Liver (tissue), 9 donors: Measurements from ENCODE around the gene SMAD6. TPM values are rescaled to one million over a fixed set of nuclear protein-coding genes. Genes with fewer than 3 reads are reported as not detected.
A peak's percentile ranks its signal among the peaks of the same experiment; 100 is the strongest.

Source experiments
- DNase-seq: peaks from one replicate; pipeline ENCODE4 v3.0.0-alpha.2; 2017; ENCODE audit warnings: low spot score
- H3K27ac ChIP-seq, 2 donors: one replicate each; pipeline ENCODE4 v1.7.0; 2013; ENCODE audit warnings: inconsistent platforms in 2 of 2, low read length in 2 of 2, control low read depth in 1 of 2, low read depth in 1 of 2, mild to moderate bottlenecking in 1 of 2
- H3K27me3 ChIP-seq, 4 donors: one replicate each; pipeline versions ENCODE4 v1.6.1 to v1.7.0; 2013; ENCODE audit warnings: low read length in 3 of 4, inconsistent platforms in 1 of 4, mild to moderate bottlenecking in 1 of 4, moderate library complexity in 1 of 4; ENCODE audit not compliant: control insufficient read depth in 4 of 4, insufficient read depth in 4 of 4
- H3K36me3 ChIP-seq, 4 donors: one replicate each; pipeline versions ENCODE4 v1.6.1 to v1.7.0; 2013; ENCODE audit warnings: low read length in 3 of 4, mild to moderate bottlenecking in 3 of 4, low read depth in 1 of 4, moderate library complexity in 1 of 4; ENCODE audit not compliant: control insufficient read depth in 4 of 4, insufficient read depth in 3 of 4
- H3K4me1 ChIP-seq, 4 donors: one replicate each; pipeline versions ENCODE4 v1.6.1 to v1.7.0; 2013; ENCODE audit warnings: low read length in 3 of 4, mild to moderate bottlenecking in 3 of 4, moderate library complexity in 1 of 4; ENCODE audit not compliant: control insufficient read depth in 4 of 4, insufficient read depth in 4 of 4
- H3K4me3 ChIP-seq, 3 donors: one replicate each; pipeline versions ENCODE4 v1.6.1 to v1.7.0; 2013; ENCODE audit warnings: low read length in 3 of 3, control low read depth in 1 of 3, low read depth in 1 of 3, mild to moderate bottlenecking in 1 of 3
- H3K9ac ChIP-seq, 2 donors: one replicate each; pipeline ENCODE4 v1.7.0; 2013; ENCODE audit warnings: low read length in 2 of 2, mild to moderate bottlenecking in 2 of 2, moderate library complexity in 2 of 2, control low read depth in 1 of 2, low read depth in 1 of 2
- H3K9me3 ChIP-seq, 4 donors: one replicate each; pipeline versions ENCODE4 v1.6.1 to v1.7.0; 2013; ENCODE audit warnings: low read length in 3 of 4; ENCODE audit not compliant: control insufficient read depth in 4 of 4
- EGR1 ChIP-seq, 2 donors: IDR thresholded peaks; 2 replicates each; pipeline ENCODE4 v1.6.1; 2016 to 2018; ENCODE audit warnings: antibody characterized with exemption in 2 of 2, low read depth in 2 of 2
- FOXA1 ChIP-seq: IDR thresholded peaks from 2 replicates; pipeline ENCODE4 v1.6.1; 2016; ENCODE audit warnings: antibody characterized with exemption
- FOXA2 ChIP-seq: IDR thresholded peaks from 2 replicates; pipeline ENCODE4 v1.6.1; 2016; ENCODE audit warnings: antibody characterized with exemption
- GABPA ChIP-seq, 2 donors: IDR thresholded peaks in 1 of 2; conservative IDR thresholded peaks in 1 of 2; 2 replicates each; pipeline ENCODE4 v1.6.1; 2016; ENCODE audit warnings: antibody characterized with exemption in 2 of 2, mild to moderate bottlenecking in 1 of 2, moderate library complexity in 1 of 2
- HNF4A ChIP-seq, 2 donors: conservative IDR thresholded peaks; 2 replicates each; pipeline ENCODE4 v1.6.1; 2016; ENCODE audit warnings: antibody characterized with exemption in 2 of 2, mild to moderate bottlenecking in 2 of 2
- HNF4G ChIP-seq: IDR thresholded peaks from 2 replicates; pipeline ENCODE4 v1.6.1; 2016; ENCODE audit warnings: antibody characterized with exemption
- JUND ChIP-seq, 2 donors: IDR thresholded peaks; 2 replicates each; pipeline ENCODE4 v1.6.1; 2016; ENCODE audit warnings: antibody characterized with exemption in 2 of 2
- NR2F2 ChIP-seq: IDR thresholded peaks from 2 replicates; pipeline ENCODE4 v1.6.1; 2016; ENCODE audit warnings: antibody characterized with exemption
- RAD21 ChIP-seq, 2 donors: IDR thresholded peaks; 2 replicates each; pipeline ENCODE4 v1.6.1; 2016; ENCODE audit warnings: antibody characterized with exemption in 2 of 2, mild to moderate bottlenecking in 2 of 2
- RXRA ChIP-seq, 2 donors: IDR thresholded peaks; 2 replicates each; pipeline ENCODE4 v1.6.1; 2017 to 2018; ENCODE audit warnings: antibody characterized with exemption in 2 of 2, mild to moderate bottlenecking in 1 of 2
- SP1 ChIP-seq: IDR thresholded peaks from 2 replicates; pipeline ENCODE4 v1.6.1; 2018; ENCODE audit warnings: antibody characterized with exemption, mild to moderate bottlenecking
- YY1 ChIP-seq: IDR thresholded peaks from 2 replicates; pipeline ENCODE4 v1.6.1; 2016; ENCODE audit warnings: antibody characterized with exemption, mild to moderate bottlenecking
- WGBS: extraction: QIAGEN DNeasy Blood & Tissue Kit; methylation state at CpG from one replicate; pipeline ENCODE4 v1.1.7; 2013; 5-methylcytosine and 5-hydroxymethylcytosine counted together
- polyA plus RNA-seq, 2 donors: library from polyadenylated mRNA; stranded (reverse) in 1 of 2; unstranded in 1 of 2; fragments of 200-250 nt in 1 of 2; fragments of >200 nt in 1 of 2; fragmentation: Nextera tagmentation in 1 of 2; extraction: Ambion mirVana in 1 of 2; gene quantifications; one replicate each; pipeline versions ENCODE4 v1.2.1 to v1.2.3, GENCODE V29; 2013 to 2015
- total RNA-seq, 2 donors: library from RNA; depleted of rRNA; stranded (reverse); fragments of >200 nt; gene quantifications; one replicate each; pipeline ENCODE4 v1.2.3, GENCODE V29; 2014
- TF ChIP-seq, protein P1 (sequence below): fragments of 150-350 bp; IDR thresholded peaks from 2 replicates; pipeline ENCODE4 v1.5.1; 2017; ENCODE audit warnings: improper control_type of control experiment, low read depth, low read length; ENCODE audit not compliant: missing input control
- TF ChIP-seq, protein P2 (sequence below): IDR thresholded peaks from 2 replicates; pipeline ENCODE4 v1.6.1; 2016; ENCODE audit warnings: antibody characterized with exemption
- TF ChIP-seq, protein P3 (sequence below): IDR thresholded peaks from 2 replicates; pipeline ENCODE4 v1.6.1; 2016; ENCODE audit warnings: antibody characterized with exemption
- TF ChIP-seq, protein P4 (sequence below): IDR thresholded peaks from 2 replicates; pipeline ENCODE4 v1.6.1; 2016; ENCODE audit warnings: antibody characterized with exemption
- TF ChIP-seq, protein P5 (sequence below): IDR thresholded peaks from 2 replicates; pipeline ENCODE4 v1.6.1; 2016; ENCODE audit warnings: antibody characterized with exemption, mild to moderate bottlenecking
- donor health status: healthy.
- donor health status: healthy.
- donor health status: healthy.
- donor health status: healthy.
- donor health status: healthy.

The SMAD6 gene
- total and polyA plus RNA-seq, 4 donors = 1.2 to 15.1 (median 11.0) TPM

DNA sequence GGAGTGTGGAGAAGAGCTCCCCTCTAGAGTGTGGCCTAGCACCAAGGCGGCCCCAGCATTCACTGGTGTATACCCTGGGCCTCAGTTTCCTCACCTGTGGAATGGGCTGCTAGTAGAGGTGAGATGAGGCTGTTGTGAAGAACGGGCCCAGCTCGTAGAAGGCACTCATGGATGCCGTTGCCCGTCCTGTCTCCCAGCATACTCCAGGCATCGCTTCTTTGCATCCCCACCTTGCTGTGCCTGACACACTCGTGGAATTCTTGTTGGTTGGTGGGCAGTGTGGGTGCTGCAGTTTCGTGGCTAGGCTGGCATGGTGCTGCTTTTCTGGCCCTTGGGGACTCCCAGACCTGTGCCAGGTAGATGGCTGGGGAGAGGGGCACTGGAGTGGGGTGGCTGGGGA lies 76.7 kb downstream of the SMAD6 start:
- no peaks in the 10 kb centered on the region for H3K27me3 ChIP-seq
- no peak overlapping the region for H3K27ac ChIP-seq
- H3K9me3 ChIP-seq = no peaks in the 10 kb centered on the region
- DNase-seq = no peak
- no peak for TF ChIP-seq EGR1 (IDR thresholded peaks at IDR 0.05; ENCODE audit: low read depth in 2 of 2)
- no peak for TF ChIP-seq RXRA (IDR thresholded peaks at IDR 0.05)
- no peak for TF ChIP-seq JUND (IDR thresholded peaks at IDR 0.05)
- TF ChIP-seq, protein P1, sequence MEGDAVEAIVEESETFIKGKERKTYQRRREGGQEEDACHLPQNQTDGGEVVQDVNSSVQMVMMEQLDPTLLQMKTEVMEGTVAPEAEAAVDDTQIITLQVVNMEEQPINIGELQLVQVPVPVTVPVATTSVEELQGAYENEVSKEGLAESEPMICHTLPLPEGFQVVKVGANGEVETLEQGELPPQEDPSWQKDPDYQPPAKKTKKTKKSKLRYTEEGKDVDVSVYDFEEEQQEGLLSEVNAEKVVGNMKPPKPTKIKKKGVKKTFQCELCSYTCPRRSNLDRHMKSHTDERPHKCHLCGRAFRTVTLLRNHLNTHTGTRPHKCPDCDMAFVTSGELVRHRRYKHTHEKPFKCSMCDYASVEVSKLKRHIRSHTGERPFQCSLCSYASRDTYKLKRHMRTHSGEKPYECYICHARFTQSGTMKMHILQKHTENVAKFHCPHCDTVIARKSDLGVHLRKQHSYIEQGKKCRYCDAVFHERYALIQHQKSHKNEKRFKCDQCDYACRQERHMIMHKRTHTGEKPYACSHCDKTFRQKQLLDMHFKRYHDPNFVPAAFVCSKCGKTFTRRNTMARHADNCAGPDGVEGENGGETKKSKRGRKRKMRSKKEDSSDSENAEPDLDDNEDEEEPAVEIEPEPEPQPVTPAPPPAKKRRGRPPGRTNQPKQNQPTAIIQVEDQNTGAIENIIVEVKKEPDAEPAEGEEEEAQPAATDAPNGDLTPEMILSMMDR = no peak
- no peak for TF ChIP-seq GABPA (IDR thresholded peaks at IDR 0.05 in 1 of 2, conservative IDR thresholded peaks at IDR 0.05 in 1 of 2)
- no peak for TF ChIP-seq HNF4G
- TF ChIP-seq YY1 = no peak
- no peak for TF ChIP-seq SP1
- TF ChIP-seq, protein P2, sequence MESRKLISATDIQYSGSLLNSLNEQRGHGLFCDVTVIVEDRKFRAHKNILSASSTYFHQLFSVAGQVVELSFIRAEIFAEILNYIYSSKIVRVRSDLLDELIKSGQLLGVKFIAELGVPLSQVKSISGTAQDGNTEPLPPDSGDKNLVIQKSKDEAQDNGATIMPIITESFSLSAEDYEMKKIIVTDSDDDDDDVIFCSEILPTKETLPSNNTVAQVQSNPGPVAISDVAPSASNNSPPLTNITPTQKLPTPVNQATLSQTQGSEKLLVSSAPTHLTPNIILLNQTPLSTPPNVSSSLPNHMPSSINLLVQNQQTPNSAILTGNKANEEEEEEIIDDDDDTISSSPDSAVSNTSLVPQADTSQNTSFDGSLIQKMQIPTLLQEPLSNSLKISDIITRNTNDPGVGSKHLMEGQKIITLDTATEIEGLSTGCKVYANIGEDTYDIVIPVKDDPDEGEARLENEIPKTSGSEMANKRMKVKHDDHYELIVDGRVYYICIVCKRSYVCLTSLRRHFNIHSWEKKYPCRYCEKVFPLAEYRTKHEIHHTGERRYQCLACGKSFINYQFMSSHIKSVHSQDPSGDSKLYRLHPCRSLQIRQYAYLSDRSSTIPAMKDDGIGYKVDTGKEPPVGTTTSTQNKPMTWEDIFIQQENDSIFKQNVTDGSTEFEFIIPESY = no peak
- TF ChIP-seq, protein P3, sequence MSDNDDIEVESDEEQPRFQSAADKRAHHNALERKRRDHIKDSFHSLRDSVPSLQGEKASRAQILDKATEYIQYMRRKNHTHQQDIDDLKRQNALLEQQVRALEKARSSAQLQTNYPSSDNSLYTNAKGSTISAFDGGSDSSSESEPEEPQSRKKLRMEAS = no peak
- TF ChIP-seq FOXA2 = no peak
- TF ChIP-seq, protein P4, sequence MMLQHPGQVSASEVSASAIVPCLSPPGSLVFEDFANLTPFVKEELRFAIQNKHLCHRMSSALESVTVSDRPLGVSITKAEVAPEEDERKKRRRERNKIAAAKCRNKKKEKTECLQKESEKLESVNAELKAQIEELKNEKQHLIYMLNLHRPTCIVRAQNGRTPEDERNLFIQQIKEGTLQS = no peak
- TF ChIP-seq, protein P5, sequence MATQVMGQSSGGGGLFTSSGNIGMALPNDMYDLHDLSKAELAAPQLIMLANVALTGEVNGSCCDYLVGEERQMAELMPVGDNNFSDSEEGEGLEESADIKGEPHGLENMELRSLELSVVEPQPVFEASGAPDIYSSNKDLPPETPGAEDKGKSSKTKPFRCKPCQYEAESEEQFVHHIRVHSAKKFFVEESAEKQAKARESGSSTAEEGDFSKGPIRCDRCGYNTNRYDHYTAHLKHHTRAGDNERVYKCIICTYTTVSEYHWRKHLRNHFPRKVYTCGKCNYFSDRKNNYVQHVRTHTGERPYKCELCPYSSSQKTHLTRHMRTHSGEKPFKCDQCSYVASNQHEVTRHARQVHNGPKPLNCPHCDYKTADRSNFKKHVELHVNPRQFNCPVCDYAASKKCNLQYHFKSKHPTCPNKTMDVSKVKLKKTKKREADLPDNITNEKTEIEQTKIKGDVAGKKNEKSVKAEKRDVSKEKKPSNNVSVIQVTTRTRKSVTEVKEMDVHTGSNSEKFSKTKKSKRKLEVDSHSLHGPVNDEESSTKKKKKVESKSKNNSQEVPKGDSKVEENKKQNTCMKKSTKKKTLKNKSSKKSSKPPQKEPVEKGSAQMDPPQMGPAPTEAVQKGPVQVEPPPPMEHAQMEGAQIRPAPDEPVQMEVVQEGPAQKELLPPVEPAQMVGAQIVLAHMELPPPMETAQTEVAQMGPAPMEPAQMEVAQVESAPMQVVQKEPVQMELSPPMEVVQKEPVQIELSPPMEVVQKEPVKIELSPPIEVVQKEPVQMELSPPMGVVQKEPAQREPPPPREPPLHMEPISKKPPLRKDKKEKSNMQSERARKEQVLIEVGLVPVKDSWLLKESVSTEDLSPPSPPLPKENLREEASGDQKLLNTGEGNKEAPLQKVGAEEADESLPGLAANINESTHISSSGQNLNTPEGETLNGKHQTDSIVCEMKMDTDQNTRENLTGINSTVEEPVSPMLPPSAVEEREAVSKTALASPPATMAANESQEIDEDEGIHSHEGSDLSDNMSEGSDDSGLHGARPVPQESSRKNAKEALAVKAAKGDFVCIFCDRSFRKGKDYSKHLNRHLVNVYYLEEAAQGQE = no peak
- TF ChIP-seq NR2F2 = no peak
- no peak overlapping the region for H3K9ac ChIP-seq
- H3K4me1 ChIP-seq = peaks cover 4 to 35% (median 24%) of the 10 kb centered on the region in 4 donors
- no peak overlapping the region for H3K4me3 ChIP-seq
- H3K36me3 ChIP-seq = peaks cover 0 to 6% (median 1%) of the 10 kb centered on the region in 4 donors
- WGBS = 91% methylated on average over 8 of the region's 8 CpGs

DNA sequence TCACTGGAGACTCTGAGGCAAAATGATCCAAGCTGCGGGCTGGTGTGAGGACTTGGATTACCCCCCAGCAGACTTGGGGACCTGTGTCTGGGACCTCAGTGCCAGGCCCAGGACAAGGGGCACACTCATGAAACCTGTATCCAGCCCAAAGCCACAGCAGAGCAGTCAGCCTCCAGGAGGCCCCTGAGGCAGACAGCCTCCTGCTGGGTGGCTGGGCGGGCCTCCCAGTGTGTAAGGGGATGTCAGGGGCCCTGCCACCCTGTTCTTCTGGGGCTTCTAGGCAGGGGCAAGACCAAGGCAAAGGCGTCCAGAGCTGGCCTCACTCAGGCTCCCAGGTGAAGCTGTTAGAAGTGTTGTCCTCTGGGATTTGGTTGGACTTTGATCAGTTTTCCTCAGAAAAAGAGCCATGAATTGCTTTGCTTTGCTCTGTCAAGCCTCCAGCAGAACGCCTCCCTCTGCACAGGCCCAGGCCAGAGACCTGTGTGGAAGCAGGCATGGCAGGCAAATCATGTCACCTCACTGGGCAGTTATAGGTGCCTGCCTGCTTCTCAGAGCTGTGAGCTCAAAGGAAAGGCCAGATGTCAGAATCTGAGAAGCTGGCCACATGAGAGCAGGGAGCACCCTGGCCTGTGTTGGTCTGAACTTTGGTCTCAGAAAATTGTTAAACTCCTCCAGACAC lies 77.4 kb downstream of the SMAD6 start:
- 65% methylated on average over 4 of the region's 4 CpGs for WGBS
- peak overlapping the region in 1 of 2 donors; percentile 30 for H3K9ac ChIP-seq
- peak overlapping the region; percentile 45 to 75 for H3K27ac ChIP-seq

More for the DNA sequence above, 77.4 kb downstream of the SMAD6 start:
- TF ChIP-seq, protein P1 = no peak
- TF ChIP-seq HNF4G (peak; percentile 77), RXRA (IDR thresholded peaks at IDR 0.05) (peak in 1 of 2 donors; percentile 28), YY1 (peak; percentile 68), FOXA1 (no peak), FOXA2 (no peak), HNF4A (conservative IDR thresholded peaks at IDR 0.05) (peak; percentile 87 to 90), RAD21 (IDR thresholded peaks at IDR 0.05) (peak; percentile 37 to 64), SP1 (peak; percentile 97), JUND (IDR thresholded peaks at IDR 0.05) (peak in 1 of 2 donors; percentile 40)
- TF ChIP-seq, protein P4 = no peak
- TF ChIP-seq, protein P2 = no peak
- TF ChIP-seq, protein P3 = no peak
- Histone ChIP-seq H3K36me3 (peaks cover 0 to 7% (median 1%) of the 10 kb centered on the region in 4 donors), H3K4me3 (no peak overlapping the region), H3K27me3 (no peaks in the 10 kb centered on the region), H3K4me1 (peaks cover 4 to 28% (median 17%) of the 10 kb centered on the region in 4 donors), H3K9me3 (no peaks in the 10 kb centered on the region)
- DNase-seq = no peak
